ENCODE measurements around the gene MTARC2.

DNA sequence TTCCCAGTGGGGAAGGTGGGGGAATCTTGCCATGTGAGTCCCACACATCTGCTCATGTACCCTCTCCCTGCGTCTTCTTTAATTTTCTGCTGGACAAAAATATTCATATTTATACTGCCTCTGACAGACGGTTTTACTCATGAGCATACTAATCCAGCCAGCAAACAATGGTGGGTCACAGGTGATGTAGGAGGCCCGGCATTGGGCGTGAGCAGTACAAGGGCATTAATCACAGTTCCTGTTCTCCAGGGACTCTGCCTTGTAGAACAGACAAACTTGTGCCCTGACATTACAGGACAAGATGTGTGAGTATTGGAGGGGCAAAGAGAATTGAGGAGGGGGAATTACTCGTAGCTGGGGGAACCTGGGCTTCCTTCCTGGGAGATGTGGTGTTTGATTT, 63.6 kb downstream of the MTARC2 start:
- TF ChIP-seq RAD21 (conservative IDR thresholded peaks at IDR 0.05 in 1 of 2, IDR thresholded peaks at IDR 0.05 in 1 of 2) (no peak), EP300 (IDR thresholded peaks at IDR 0.05) (no peak), EHMT2 (IDR thresholded peaks at IDR 0.05; ENCODE audit: low read depth) (no peak), KDM1A (IDR thresholded peaks at IDR 0.05; ENCODE audit: low read depth) (no peak), SMC3 (IDR thresholded peaks at IDR 0.05) (no peak), HDAC2 (IDR thresholded peaks at IDR 0.05) (no peak), NR3C1 (IDR thresholded peaks at IDR 0.05) (no peak)
- TF ChIP-seq, protein P1, sequence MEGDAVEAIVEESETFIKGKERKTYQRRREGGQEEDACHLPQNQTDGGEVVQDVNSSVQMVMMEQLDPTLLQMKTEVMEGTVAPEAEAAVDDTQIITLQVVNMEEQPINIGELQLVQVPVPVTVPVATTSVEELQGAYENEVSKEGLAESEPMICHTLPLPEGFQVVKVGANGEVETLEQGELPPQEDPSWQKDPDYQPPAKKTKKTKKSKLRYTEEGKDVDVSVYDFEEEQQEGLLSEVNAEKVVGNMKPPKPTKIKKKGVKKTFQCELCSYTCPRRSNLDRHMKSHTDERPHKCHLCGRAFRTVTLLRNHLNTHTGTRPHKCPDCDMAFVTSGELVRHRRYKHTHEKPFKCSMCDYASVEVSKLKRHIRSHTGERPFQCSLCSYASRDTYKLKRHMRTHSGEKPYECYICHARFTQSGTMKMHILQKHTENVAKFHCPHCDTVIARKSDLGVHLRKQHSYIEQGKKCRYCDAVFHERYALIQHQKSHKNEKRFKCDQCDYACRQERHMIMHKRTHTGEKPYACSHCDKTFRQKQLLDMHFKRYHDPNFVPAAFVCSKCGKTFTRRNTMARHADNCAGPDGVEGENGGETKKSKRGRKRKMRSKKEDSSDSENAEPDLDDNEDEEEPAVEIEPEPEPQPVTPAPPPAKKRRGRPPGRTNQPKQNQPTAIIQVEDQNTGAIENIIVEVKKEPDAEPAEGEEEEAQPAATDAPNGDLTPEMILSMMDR (IDR thresholded peaks at IDR 0.05): no peak
